Suppressor macrophage treated with lipopolysaccharide for 1 hour (primary cell): Measurements from ENCODE around the gene MEIOB.

ENCODE experiments used
- DNase-seq, 3 donors: peaks; one replicate each; pipeline ENCODE4 v3.0.0-alpha.2; 2020 to 2022

MEIOB gene

DNA sequence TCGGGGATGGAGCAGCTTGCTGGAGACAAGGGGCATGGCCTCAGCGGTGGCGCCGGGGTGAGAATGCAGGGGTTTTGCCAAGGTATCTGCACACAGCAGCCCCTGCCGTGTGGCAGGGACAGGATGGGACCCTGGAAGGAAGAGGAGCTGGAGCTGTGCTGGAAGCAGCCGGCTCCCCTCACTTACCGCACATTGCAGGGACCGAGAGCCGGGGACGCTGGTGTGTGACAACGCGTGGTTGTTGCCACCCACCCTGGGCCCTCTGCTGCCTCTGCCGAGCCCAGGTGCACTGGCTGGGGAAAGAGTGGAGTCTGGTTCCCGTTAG, 86.2 kb downstream of the MEIOB start:
- no peak for DNase-seq

DNA sequence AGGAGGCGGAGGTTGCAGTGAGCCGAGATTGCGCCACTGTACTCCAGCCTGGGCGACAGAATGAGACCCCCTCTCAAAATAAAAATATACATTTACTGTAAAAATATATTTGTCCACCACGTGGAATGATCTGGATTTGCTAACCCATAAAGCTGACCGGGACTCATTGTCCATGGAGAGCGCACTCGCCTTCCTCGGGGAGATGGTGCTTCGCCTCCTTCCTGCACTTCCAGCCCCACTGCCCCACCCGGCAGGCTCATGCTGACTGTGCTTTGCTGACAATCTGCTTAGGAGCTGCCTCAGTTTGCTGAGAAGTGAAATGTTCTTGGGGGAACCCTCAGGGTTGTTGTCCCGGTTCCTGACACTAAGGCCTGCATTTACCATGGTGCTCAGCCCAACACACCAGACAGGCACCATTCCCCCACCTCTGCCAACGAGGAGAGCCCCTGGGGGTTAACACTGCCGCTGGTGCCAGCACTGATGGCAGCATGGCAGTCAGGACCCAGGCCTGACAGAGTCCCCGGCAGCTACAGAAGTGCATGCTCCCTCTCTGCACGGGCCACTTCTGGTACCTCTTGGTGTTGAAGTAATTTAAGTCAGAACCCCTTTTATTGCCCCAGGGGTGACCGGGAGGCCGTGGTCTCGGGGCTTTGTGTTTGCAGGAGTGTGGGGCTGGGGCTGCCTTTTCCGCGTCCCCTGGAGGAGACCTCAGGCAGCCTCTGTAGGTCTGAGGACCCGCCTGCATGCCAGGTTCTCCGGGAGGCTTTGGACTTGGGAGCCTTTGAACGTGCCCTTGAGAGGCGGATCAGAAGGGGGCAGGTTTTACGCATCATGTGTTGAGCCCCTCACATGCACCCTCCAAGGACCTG, 86.8 kb downstream of the MEIOB start:
- no peak for DNase-seq
